GM18909 (cell line): ENCODE measurements around the gene GUCA2A.

Experiments
- ATAC-seq: cut with Tn5 transposase; IDR thresholded peaks from one replicate; pipeline ENCODE4 v1.9.1; 2021; ENCODE audit warnings: mild to moderate bottlenecking; ENCODE audit not compliant: unreplicated experiment, poor library complexity

The GUCA2A gene

DNA sequence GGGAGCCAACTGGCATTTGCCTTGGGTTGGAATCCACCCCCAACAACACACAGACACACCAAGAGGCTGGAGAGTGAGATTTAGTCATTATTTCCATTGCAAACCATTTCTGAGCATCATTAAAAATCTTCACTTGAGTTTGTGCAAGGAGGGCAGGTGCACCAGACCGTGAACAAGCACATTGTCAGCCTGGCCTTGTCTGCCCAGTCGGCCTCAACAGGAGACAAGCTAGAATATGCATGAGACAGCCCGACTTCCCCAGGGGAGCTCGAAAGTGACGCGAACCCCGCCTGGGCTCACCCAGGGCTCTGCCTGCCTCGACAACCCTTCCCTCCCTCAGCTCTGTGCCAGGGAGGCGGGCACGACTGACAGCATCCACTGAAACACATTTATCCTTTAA is 26.8 kb downstream of the GUCA2A start:
- ATAC-seq: no peak

GRCh38 chr1:42136466-42136865 is 28.1 kb downstream of the GUCA2A start:
- ATAC-seq: no peak

DNA sequence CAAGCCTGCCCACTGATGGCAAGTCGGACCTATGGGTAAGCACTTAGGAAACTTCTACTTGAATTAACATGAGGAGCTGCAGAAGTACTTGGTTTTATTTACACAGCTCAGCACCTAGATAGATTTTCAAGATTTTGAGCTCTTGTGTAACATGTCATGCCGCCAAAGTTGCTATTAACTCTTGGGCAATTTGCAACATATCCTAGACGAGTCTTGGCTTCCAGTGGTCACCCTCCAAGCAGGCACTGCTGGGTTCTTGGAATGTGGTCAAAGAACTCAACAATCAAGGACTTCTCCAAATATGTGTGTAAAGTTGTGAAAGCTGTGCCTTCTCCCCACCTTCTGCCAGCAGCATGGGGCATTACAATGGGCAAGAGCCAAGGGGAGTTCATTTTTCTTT is 29.1 kb downstream of the GUCA2A start:
- no peak for ATAC-seq

- no peak for ATAC-seq
Observed at GRCh38 chr1:42133809-42134526, 30.6 kb downstream of the GUCA2A start.

DNA sequence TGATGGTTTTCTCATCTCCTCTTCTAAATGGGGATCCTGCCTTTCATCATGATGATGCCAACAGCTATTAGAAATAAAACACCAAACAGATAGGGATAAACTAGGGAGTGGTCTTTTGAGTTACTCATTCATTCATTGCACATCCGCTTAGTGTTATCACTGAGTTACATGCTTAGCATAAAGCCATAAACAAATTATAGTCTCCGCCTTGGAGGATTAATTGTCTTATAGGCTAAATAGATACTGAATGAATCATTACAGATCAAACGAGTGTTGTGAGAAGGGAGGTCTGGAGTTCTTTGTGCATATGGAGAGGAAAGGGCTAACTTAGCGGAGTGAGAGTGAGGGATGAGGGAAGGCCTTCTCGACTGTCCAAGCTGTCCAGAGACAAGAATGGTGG is 31.2 kb downstream of the GUCA2A start:
- no peak for ATAC-seq

- ATAC-seq: no peak
Observed at GRCh38 chr1:42130061-42130660, 34.4 kb downstream of the GUCA2A start.

DNA sequence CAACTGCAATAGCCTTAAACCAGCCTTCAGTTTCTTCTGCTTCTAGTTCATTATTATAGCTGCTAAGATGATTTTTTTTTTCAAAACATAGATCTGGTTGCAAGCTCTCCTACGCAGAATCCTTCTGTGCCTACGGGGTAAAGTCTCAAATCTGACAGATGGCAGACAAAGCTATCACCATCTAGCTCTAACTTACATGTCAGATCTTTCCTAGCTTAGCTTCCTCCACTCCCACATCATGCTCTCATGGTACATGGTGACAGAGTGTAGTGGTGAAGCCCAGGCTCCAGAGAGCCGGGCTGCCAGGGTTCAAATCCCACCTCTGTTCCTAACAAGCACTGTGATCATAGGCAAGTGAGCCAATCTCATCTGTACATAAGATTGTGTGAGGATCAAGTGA is 35.6 kb downstream of the GUCA2A start:
- ATAC-seq: no peak

DNA sequence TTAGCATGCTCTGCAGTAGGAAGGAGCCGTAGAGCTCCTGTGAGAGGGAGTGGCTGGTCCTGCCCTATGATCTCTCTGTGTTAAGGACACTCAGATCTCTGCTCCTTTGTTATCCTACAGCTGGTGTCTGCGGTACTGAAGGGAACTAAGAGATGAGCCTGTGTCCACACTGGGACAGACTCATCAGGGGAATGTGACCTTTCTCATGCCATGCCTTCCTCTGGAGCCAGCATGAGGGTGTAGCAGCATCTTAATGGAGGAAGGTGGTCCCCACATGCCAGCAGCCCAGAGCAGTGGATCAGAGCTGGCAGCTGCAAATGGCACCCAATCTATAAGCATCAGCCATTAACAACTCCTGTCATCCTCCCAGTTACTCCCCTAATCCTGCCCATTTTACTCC is 36.0 kb downstream of the GUCA2A start:
- ATAC-seq: no peak

DNA sequence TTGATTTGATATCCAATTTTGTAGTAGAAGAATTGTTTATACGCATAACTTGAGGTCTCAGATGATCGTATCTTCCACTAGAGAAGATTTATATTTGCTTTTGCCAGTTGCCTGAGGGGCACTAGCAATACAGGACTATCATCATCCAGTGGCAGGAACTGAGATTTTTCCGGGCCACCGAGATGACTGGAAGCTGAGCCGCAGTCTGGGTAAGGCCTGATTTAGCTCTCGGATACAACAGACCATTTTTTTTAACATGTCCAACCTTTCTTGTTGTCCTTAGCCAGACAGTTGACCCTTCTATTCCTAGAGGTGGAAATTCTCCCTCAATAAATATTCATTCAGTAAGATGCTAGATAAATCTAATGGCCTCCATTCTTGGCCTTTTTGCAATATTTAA is 36.8 kb downstream of the GUCA2A start:
- no peak for ATAC-seq

- ATAC-seq: no peak
Observed at GRCh38 chr1:42125552-42125951, 39.0 kb downstream of the GUCA2A start.

DNA sequence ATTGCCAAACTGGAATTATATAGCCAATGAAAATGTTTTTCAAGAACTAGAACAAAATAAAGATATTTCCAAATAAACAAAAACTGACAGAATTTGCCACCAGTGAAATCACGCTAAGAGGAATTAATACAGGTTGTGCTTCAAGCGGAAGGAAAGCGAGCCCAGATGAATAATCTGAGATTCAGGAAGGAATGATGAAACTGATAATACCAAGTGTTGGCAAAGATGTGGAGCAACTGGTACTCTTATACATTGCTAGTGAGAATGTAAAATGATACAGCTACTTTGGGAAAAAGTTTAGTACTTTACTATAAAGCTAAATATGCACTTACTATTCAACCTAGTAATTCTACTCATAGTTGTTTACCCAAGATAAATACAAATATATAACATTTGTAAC is 42.1 kb downstream of the GUCA2A start:
- no peak for ATAC-seq

DNA sequence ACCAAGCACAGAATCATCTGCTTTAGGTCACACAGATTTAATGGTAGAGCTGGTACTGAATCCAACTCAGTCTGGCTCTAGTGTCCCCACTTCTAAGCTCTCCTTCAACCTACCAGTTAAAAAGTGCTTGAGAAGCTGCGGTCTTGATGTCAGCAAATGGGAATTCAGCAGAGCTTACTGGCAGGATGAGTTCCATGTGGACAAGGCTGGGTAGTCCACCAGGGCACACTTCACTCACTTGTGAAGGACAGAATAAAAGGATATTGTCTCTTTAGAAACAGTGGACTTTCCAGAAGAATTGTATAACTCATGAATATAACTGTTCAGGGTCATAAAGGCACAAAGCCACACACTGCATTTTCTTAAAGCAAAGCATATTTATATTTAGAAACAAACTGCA is 46.4 kb downstream of the GUCA2A start:
- ATAC-seq: no peak

DNA sequence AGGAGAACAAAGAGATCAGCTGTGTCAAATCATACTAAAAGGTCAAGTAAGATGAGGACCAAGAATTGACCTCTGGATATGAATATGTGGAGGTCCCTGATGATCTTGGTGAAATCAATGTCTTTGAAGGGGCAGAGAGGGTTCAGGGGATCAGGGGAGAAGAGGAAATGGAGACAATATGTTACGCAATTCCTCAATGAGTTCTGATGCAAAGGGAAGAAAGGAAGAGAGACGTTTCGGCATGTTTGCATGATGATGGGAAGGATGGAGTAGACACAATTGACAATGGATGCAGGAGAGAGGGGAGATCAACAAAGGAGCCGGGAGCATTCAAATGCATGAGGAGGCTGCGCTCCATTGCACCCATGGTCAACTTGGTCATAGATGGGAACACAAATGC is 47.3 kb downstream of the GUCA2A start:
- ATAC-seq: no peak

DNA sequence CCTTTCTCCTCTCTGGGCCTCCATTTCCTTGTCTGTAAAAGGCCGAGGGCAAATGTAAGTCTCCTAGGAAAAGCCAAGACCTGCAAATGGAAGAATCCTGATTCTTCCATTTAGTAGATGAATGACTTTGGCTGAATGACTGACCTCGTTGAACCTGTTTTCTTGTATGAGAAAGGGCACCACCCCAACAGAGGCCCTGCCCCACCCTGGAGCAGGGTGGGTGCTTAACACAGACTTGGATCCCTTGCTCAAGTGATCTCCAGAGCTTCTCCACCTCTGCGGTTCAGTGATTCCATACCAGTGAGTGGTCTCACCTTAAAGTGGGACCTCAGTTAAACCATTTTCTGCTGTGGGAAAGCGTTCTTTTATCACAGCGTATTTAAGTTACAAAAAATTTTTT is 50.3 kb downstream of the GUCA2A start:
- no peak for ATAC-seq
